Loucy (cell line): Measurements from ENCODE around the gene ZNF679.

Experiments used
- EZH2phosphoT487 ChIP-seq: fragments of 200-600 bp; IDR thresholded peaks from 2 replicates; pipeline ENCODE4 v1.6.1; 2018; ENCODE audit warnings: antibody characterized with exemption, mild to moderate bottlenecking, moderate library complexity, borderline replicate concordance
- TF ChIP-seq, protein P1 (sequence below): fragments of 200-600 bp; sonication (generic); conservative IDR thresholded peaks from 2 replicates; pipeline ENCODE4 v1.5.1; 2014; ENCODE audit warnings: mild to moderate bottlenecking, antibody characterized with exemption, low read length

DNA sequence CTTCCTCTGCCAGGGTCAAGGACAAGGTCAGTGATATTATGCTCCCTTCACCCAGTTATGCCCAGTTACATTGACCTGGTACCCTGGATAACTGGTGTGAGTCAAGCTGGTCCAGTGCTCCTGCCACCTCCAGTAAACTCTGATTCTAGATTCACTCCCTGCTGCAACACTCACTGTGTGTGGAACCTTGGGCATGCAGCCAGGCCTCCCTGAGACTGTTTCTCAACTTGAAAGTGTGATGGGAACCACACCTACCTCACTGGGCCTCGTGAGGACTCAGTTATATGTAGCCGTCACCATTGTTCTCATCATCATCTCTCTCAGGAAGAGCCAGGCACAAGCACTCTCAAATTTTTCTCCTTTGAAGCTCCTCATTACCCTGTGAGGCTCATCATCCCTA lies 84.6 kb downstream of the ZNF679 start:
- TF ChIP-seq, protein P1, sequence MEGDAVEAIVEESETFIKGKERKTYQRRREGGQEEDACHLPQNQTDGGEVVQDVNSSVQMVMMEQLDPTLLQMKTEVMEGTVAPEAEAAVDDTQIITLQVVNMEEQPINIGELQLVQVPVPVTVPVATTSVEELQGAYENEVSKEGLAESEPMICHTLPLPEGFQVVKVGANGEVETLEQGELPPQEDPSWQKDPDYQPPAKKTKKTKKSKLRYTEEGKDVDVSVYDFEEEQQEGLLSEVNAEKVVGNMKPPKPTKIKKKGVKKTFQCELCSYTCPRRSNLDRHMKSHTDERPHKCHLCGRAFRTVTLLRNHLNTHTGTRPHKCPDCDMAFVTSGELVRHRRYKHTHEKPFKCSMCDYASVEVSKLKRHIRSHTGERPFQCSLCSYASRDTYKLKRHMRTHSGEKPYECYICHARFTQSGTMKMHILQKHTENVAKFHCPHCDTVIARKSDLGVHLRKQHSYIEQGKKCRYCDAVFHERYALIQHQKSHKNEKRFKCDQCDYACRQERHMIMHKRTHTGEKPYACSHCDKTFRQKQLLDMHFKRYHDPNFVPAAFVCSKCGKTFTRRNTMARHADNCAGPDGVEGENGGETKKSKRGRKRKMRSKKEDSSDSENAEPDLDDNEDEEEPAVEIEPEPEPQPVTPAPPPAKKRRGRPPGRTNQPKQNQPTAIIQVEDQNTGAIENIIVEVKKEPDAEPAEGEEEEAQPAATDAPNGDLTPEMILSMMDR, result no peak
- TF ChIP-seq EZH2phosphoT487, result no peak
